Measurements from ENCODE around the gene BRSK1. TPM values are rescaled to one million over a fixed set of nuclear protein-coding genes. Genes with fewer than 3 reads are reported as not detected.

The BRSK1 gene
- polyA plus RNA-seq, 3 donors, result 12.7 to 16.2 (median 14.6) TPM

GRCh38 chr19:55358943-55359908 is 75.4 kb downstream of the BRSK1 start:
- no peak for DNase-seq (ENCODE audit: extremely low read depth in 1 of 11, low read depth in 9 of 11, low spot score in 4 of 11)

GRCh38 chr19:55360902-55361301 is 77.1 kb downstream of the BRSK1 start:
- no peak for DNase-seq (ENCODE audit: extremely low read depth in 1 of 11, low read depth in 9 of 11, low spot score in 4 of 11)

Other genes starting within 250 kb of the BRSK1 start
- gene GP6, start 245.7 kb upstream of the BRSK1 start, polyA plus RNA-seq (ENCODE audit: insufficient read length in 3 of 3), result under 1 TPM; 0.37 to 0.68 (median 0.39) TPM
- 10 to 100 TPM; 13.6 to 27.1 (median 15.9) TPM for gene RDH13, start 220.8 kb upstream of the BRSK1 start, polyA plus RNA-seq (ENCODE audit: insufficient read length in 3 of 3)
- gene EPS8L1, start 208.1 kb upstream of the BRSK1 start, polyA plus RNA-seq (ENCODE audit: insufficient read length in 3 of 3), result 10 to 100 TPM; 48.0 to 77.9 (median 61.6) TPM
- gene PPP1R12C, start 166.4 kb upstream of the BRSK1 start, polyA plus RNA-seq (ENCODE audit: insufficient read length in 3 of 3), result 100 to 1,000 TPM in 1 of 3 donors, 10 to 100 TPM in 2; 66.4 to 116 (median 95.8) TPM
- 1 to 10 TPM; 2.7 to 7.0 (median 4.5) TPM for gene TNNT1, start 134.8 kb upstream of the BRSK1 start, polyA plus RNA-seq (ENCODE audit: insufficient read length in 3 of 3)
- gene TNNI3, start 126.3 kb upstream of the BRSK1 start, polyA plus RNA-seq (ENCODE audit: insufficient read length in 3 of 3), result 1 to 10 TPM; 3.4 to 3.7 (median 3.5) TPM
- gene DNAAF3, start 117.4 kb upstream of the BRSK1 start, polyA plus RNA-seq (ENCODE audit: insufficient read length in 3 of 3), result 1 to 10 TPM; 6.6 to 9.9 (median 8.1) TPM
- gene SYT5, start 103.7 kb upstream of the BRSK1 start, polyA plus RNA-seq (ENCODE audit: insufficient read length in 3 of 3), result under 1 TPM; 0.11 to 0.47 (median 0.44) TPM
- under 1 TPM; 0.09 to 0.16 (median 0.12) TPM for gene PTPRH, start 74.5 kb upstream of the BRSK1 start, polyA plus RNA-seq (ENCODE audit: insufficient read length in 3 of 3)
- 1 to 10 TPM; 2.6 to 7.1 (median 4.2) TPM for gene TMEM86B, start 55.2 kb upstream of the BRSK1 start, polyA plus RNA-seq (ENCODE audit: insufficient read length in 3 of 3)
- gene PPP6R1, start 25.0 kb upstream of the BRSK1 start, polyA plus RNA-seq (ENCODE audit: insufficient read length in 3 of 3), result 10 to 100 TPM; 39.3 to 52.1 (median 48.9) TPM
- gene HSPBP1, start 3.9 kb upstream of the BRSK1 start, polyA plus RNA-seq (ENCODE audit: insufficient read length in 3 of 3), result 10 to 100 TPM; 23.2 to 41.2 (median 39.2) TPM
- gene TMEM150B, start 41.3 kb downstream of the BRSK1 start, polyA plus RNA-seq (ENCODE audit: insufficient read length in 3 of 3), result 1 to 10 TPM in 1 of 3 donors, under 1 TPM in 2; 0.72 to 2.1 (median 0.90) TPM
- gene KMT5C, start 55.9 kb downstream of the BRSK1 start, polyA plus RNA-seq (ENCODE audit: insufficient read length in 3 of 3), result 10 to 100 TPM; 16.5 to 34.5 (median 23.4) TPM
- 1 to 10 TPM in 2 of 3 donors, under 1 TPM in 1; 0.82 to 1.9 (median 1.2) TPM for gene COX6B2, start 70.7 kb downstream of the BRSK1 start, polyA plus RNA-seq (ENCODE audit: insufficient read length in 3 of 3)
- gene GARIN5B, start 79.3 kb downstream of the BRSK1 start, polyA plus RNA-seq (ENCODE audit: insufficient read length in 3 of 3), result under 1 TPM; 0.12 to 0.24 (median 0.13) TPM
- 1 to 10 TPM in 2 of 3 donors, under 1 TPM in 1; 0.84 to 2.8 (median 1.5) TPM for gene IL11, start 86.5 kb downstream of the BRSK1 start, polyA plus RNA-seq (ENCODE audit: insufficient read length in 3 of 3)
- gene TMEM190, start 92.8 kb downstream of the BRSK1 start, polyA plus RNA-seq (ENCODE audit: insufficient read length in 3 of 3), result 1 to 10 TPM in 1 of 3 donors, under 1 TPM in 1, not detected in 1; 0.17 to 1.1 TPM
- 1 to 10 TPM in 1 of 3 donors, under 1 TPM in 2; 0.58 to 1.3 (median 0.78) TPM for gene TMEM238, start 100.3 kb downstream of the BRSK1 start, polyA plus RNA-seq (ENCODE audit: insufficient read length in 3 of 3)
- 1,000 to 10,000 TPM in 2 of 3 donors, 100 to 1,000 TPM in 1; 762 to 1,286 (median 1,213) TPM for gene RPL28, start 101.9 kb downstream of the BRSK1 start, polyA plus RNA-seq (ENCODE audit: insufficient read length in 3 of 3)
- gene UBE2S, start 123.8 kb downstream of the BRSK1 start, polyA plus RNA-seq (ENCODE audit: insufficient read length in 3 of 3), result 10 to 100 TPM; 39.8 to 70.7 (median 42.8) TPM
- gene SHISA7, start 159.3 kb downstream of the BRSK1 start, polyA plus RNA-seq (ENCODE audit: insufficient read length in 3 of 3), result under 1 TPM; 0.09 to 0.30 (median 0.16) TPM
- gene ISOC2, start 177.6 kb downstream of the BRSK1 start, polyA plus RNA-seq (ENCODE audit: insufficient read length in 3 of 3), result 10 to 100 TPM; 28.1 to 47.0 (median 45.4) TPM
- gene C19orf85, start 180.8 kb downstream of the BRSK1 start, polyA plus RNA-seq (ENCODE audit: insufficient read length in 3 of 3), result not detected
- gene ZNF628, start 192.6 kb downstream of the BRSK1 start, polyA plus RNA-seq (ENCODE audit: insufficient read length in 3 of 3), result 1 to 10 TPM; 2.1 to 6.6 (median 4.8) TPM
- gene NAT14, start 201.2 kb downstream of the BRSK1 start, polyA plus RNA-seq (ENCODE audit: insufficient read length in 3 of 3), result 10 to 100 TPM; 43.2 to 55.9 (median 52.6) TPM
- 1 to 10 TPM; 1.5 to 2.5 (median 1.6) TPM for gene SSC5D, start 204.4 kb downstream of the BRSK1 start, polyA plus RNA-seq (ENCODE audit: insufficient read length in 3 of 3)